ENCODE measurements around the gene SEMA4F.
A peak's percentile ranks its signal among the peaks of the same experiment; 100 is the strongest.
"Not testable (repeated sequence)": the region's sequence is repeated elsewhere in the genome, so short reads cannot be mapped to it uniquely, and the experiment has no call there.

Gene SEMA4F

GRCh38 chr2:74653985-74654882, at the start of gene SEMA4F:
Gene SEMA4F, plus strand, starts transcription at chr2:74654247. Its CDS starts 130 bp downstream, at chr2:74654377.
- peak; percentile 99 for DNase-seq

GRCh38 chr2:74606927-74607326, 47.1 kb upstream of the SEMA4F start:
- DNase-seq = no peak

- DNase-seq = no peak
Observed at GRCh38 chr2:74617122-74617521, 36.9 kb upstream of the SEMA4F start.

GRCh38 chr2:74618410-74619083, 35.5 kb upstream of the SEMA4F start:
- no peak for DNase-seq

- DNase-seq = no peak
Observed at GRCh38 chr2:74619651-74620297, 34.3 kb upstream of the SEMA4F start.

- DNase-seq = no peak
Observed at GRCh38 chr2:74620671-74621070, 33.4 kb upstream of the SEMA4F start.

- DNase-seq = no peak
Observed at GRCh38 chr2:74625658-74626425, 28.2 kb upstream of the SEMA4F start.

GRCh38 chr2:74628538-74629105, 25.4 kb upstream of the SEMA4F start:
- no peak for DNase-seq

GRCh38 chr2:74630454-74630853, 23.6 kb upstream of the SEMA4F start:
- DNase-seq = not testable (repeated sequence)

GRCh38 chr2:74632209-74632938, 21.7 kb upstream of the SEMA4F start:
- no peak for DNase-seq

- no peak for DNase-seq
Observed at GRCh38 chr2:74632939-74633312, 21.1 kb upstream of the SEMA4F start.

- peak; percentile 61 for DNase-seq
Observed at GRCh38 chr2:74639550-74639949, 14.5 kb upstream of the SEMA4F start.

GRCh38 chr2:74645344-74645743, 8.7 kb upstream of the SEMA4F start:
- no peak for DNase-seq

GRCh38 chr2:74646201-74646600, 7.8 kb upstream of the SEMA4F start:
- peak; percentile 32 for DNase-seq

- DNase-seq = no peak
Observed at GRCh38 chr2:74646834-74647482, 7.1 kb upstream of the SEMA4F start.

GRCh38 chr2:74648009-74648443, 6.0 kb upstream of the SEMA4F start, which contains the start of gene M1AP:
Gene M1AP, minus strand, starts transcription at chr2:74648330. Its CDS starts 8,055 bp downstream, at chr2:74640275.
- no peak for DNase-seq

- DNase-seq = no peak
Observed at GRCh38 chr2:74653589-74653984, 460 bp upstream of the SEMA4F start.

GRCh38 chr2:74655579-74655978, 1.5 kb downstream of the SEMA4F start:
- DNase-seq = no peak

- no peak for DNase-seq
Observed at GRCh38 chr2:74658516-74658915, 4.5 kb downstream of the SEMA4F start.

- no peak for DNase-seq
Observed at GRCh38 chr2:74659462-74659861, 5.4 kb downstream of the SEMA4F start.

GRCh38 chr2:74668087-74668486, 14.0 kb downstream of the SEMA4F start:
- DNase-seq = no peak

All from DMS53 (cell line).